GM18502 (cell line): ENCODE results near the gene SPC25.

ENCODE experiments used
- ATAC-seq: cut with Tn5 transposase; IDR thresholded peaks from one replicate; pipeline ENCODE4 v1.9.1; 2021; ENCODE audit warnings: mild to moderate bottlenecking; ENCODE audit not compliant: unreplicated experiment, poor library complexity

Gene SPC25

DNA sequence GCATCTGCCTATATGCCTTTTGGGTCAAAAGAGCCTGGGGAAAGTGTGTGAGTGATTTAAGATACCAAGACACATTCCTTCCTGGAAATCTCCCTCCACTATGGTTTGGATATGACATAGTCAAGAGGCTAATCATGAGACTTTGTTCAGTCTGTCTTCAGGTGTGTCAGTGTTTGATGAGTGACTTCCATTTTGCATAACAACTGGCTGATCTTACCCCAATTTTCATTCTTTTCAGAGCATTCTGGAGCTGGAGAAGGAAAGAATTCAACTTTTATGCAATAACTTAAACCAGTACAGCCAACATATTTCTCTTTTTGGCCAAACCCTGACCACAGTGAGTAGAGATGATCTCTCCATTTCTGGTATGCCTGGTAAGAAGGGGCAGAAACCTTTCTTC is 39.4 kb downstream of the SPC25 start:
- ATAC-seq: no peak

- no peak for ATAC-seq
These were observed 40.6 kb downstream of the SPC25 start for GRCh38 chr2:168849610-168850009.

- no peak for ATAC-seq
These were observed 42.0 kb downstream of the SPC25 start for GRCh38 chr2:168848225-168848624.

- no peak for ATAC-seq
These were observed 47.0 kb downstream of the SPC25 start for GRCh38 chr2:168843253-168843652.

GRCh38 chr2:168841445-168841844 is 48.8 kb downstream of the SPC25 start:
- ATAC-seq: no peak

GRCh38 chr2:168835969-168836368 is 54.3 kb downstream of the SPC25 start:
- no peak for ATAC-seq

DNA sequence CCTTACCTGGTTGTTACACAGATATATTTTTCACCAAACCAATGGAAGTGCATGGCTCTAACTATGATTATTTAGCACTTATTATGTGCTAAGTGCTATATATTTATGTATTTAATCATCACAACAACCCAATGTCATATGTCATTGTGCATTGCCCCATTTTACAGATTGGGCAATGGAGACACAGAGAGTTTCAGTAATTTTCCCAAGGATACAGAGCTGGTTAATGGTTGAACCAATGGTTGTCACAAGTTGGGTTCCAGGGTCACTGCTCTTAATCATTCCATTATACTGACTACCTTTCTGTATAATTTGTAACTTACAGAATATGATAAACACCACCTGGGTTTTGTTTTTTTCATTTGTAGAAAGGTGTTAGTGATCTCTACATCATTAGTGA is 58.6 kb downstream of the SPC25 start:
- ATAC-seq: no peak

DNA sequence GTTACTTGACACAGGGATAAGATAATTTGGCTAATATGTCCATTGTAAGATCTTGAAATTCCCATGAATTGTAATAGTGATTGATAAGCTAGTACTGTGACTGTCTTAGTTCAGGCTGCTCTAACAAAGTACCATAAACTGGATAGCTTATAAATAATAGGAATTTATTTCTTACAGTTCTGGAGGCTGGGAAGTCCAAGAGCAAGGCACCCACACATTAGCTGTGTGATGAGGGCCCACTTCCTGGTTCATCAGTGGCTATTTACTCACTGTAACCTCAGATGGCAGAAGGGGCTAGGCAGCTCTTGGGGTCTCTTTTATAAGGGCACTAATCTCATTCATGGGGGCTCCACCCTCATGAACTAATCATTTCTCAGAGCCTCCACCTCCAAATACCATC is 59.3 kb downstream of the SPC25 start:
- ATAC-seq: no peak

DNA sequence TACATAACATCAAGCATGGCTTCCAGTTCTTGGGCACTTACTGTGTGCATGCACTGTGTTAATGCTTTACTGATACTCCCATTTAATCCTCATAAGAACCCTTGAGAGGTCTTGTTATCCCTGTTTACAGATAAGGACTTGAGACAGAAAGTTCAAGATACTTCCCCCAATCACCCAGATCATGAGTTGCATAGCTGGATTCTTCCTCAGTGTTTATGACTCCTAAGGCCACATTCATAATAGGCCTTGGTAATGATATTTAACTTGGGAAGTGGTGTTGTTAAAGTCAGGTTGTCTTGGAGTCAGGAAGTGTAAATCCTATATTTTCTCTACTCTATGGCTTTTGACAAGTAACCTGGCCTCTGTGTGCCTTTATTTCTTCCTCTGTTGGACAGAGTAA is 65.1 kb downstream of the SPC25 start:
- ATAC-seq: no peak

GRCh38 chr2:168821992-168822391 is 68.2 kb downstream of the SPC25 start:
- ATAC-seq: no peak

DNA sequence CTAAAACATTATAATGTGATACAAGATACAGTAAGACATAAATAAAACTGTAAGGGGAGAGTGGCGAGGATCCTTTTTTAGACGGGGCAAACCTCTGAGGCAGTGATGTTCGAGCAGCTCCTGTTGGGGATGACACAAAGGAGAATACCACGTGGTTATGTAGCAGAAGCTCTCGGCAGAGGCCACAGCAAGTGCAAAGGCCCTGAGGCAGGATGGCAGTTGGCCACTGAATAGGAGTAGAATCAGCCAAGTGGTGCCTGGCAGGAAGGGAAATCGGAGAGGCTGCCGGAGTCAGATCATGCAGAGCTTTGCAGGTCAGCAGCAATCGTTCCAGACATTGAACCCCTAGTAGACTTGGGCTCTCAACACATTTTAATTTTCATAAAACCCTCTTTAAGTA is 68.7 kb downstream of the SPC25 start:
- no peak for ATAC-seq
